Activated CD4-positive, alpha-beta T cell treated with anti-CD3 and anti-CD28 coated beads, Interleukin-2, amount 50 U/mL, for 24 hours (primary cell): ENCODE results near the gene FAM25C.
"Not testable (repeated sequence)": the region's sequence is repeated elsewhere in the genome, so short reads cannot be mapped to it uniquely, and the experiment has no call there.

Experiments
- DNase-seq, 2 donors: peaks; one replicate each; pipeline ENCODE4 v3.0.0-alpha.2; 2020; ENCODE audit warnings: low read depth in 1 of 2, low spot score in 1 of 2

FAM25C gene

DNA sequence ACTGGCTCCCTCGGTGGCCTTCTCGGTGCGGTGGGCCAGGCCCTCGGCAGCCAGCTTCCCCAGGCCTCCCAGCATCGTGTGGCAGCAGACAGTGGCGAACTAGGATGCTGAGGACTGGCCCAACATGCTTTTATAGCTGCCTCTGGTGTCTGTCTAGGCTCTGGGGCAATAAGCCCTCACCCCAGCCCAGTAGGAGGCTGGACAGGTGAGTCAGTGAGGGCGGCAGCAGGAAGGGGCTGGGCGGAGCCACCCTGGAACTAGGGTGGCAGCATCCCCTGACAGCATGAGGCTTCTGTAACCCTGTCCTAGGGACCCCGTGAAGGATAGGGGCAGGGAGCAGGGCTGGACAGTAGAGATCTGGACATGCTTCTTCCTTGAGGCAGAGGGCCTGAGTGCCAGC is at the start of gene FAM25C:
TSS of gene FAM25C (minus strand) at position 101 of the 400 bp plus-strand sequence. CDS start at position 75, 26 bp downstream.
- DNase-seq = not testable (repeated sequence)

DNA sequence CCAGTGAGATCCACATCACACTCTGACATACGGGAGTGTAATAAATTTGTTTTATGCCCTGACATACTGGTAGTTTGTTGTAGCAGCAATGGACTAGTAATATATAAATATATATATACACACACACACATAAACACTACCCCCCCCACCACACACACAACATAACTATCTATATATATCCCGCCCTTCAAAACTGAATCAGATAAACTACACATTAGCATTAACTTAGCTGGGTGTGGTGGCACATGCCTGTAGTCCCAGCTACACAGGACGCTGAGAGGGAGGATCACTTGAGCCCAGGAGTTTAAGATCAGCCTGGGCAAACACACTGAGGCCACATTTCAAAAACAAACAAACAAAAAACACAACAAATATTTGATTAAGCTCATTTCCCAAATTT is 45.0 kb upstream of the FAM25C start:
- DNase-seq = not testable (repeated sequence)

- DNase-seq = not testable (repeated sequence)
Observed at GRCh38 chr10:48031390-48031789, 31.8 kb upstream of the FAM25C start.

- not testable (repeated sequence) for DNase-seq
Observed at GRCh38 chr10:48002306-48002705, 2.7 kb upstream of the FAM25C start.

DNA sequence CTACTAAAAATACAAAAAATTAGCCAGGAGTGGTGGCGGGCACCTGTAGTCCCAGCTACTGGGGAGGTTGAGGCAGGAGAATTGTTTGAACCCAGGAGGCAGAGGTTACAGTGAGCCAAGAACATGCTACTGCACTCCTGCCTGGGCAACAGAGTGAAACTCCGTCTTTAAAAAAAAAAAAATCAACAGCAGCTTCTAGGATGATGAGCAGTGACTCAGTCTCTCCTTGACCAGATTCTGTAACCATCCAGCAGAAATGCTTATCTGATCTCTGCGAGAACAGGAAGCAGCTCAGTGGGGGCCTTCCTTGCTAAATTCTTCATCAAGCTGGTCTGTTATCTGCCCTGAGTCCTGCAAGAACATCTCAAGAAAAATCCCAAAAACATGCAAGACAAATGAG is 5.5 kb downstream of the FAM25C start:
- DNase-seq = not testable (repeated sequence)

DNA sequence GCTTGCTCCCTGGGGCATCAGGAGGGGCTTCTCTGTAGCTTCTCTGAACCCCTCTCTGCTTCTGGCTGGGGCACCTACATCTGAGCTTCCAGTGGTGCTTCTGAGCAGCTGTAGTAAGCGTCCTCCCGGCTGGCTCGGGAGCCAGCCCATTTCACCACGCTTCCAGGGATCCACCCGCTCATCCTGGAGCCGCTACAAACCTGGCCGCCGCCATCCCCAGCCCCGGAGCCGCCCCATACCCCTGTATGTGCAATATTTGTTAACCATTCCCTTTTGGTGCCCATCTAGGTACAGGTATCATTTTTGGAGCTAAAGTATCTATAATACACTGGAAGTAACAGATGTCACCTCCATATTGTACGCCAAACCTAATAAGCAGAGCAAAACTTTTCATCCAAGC is 7.0 kb downstream of the FAM25C start:
- DNase-seq = not testable (repeated sequence)

DNA sequence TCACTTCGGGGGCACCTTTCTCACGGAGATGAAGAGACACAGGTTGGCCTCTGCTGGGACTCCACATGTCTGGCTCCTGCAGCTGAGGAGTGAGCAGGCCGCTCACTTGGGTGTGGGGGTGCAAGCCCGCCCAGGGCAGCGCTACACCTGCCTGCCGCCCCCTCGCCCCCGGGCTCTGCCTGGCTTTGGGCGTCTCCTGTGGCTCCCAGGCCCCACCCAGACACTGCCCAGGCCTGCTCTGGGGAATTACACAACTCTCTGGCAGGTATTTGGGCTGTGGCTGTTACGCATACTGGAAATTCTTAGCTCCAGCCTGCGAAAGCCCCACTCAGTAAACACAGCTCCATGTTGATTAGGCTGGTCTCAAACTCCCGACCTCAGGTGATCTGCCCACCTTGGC is 7.9 kb downstream of the FAM25C start:
- not testable (repeated sequence) for DNase-seq

DNA sequence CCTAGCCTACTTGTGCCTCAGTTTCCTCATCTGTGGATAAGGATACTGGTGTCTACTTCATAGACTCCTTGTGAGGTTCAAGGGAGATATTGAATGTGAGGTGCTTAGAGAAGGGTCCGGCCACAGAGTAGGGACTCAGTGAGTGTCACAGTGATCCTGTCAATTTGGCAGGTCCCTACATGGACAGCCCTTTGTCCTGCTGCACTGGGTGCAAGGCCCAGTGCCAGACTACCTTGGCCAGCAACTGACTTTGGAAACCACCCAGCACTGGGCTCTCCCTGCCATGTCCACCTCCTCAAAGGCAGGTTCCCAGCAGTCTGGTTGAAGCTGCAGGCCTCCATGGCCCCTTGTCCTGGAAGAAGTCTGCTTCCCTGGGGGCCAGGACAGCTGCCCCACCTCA is 9.5 kb downstream of the FAM25C start:
- not testable (repeated sequence) for DNase-seq

DNA sequence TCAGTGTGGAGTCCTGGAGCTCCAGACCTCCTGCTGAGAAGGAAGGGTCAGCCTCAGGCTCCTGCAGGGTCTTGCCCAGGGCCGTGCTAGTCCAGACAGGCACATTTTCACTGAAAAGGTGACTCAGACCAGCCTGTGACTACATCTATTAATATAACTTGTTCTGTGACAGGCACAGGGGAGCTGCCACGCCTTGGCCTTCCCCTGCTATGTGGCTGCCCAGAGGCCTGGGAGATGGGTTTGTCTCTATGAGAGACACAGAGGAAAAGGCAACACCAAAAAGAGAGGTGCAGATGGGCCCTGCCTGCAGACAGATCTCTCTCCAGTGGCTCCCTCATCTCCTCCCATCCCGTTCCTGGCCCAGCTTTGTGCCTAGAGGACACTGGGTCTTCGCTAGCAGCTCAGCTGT is 10.0 kb downstream of the FAM25C start:
- not testable (repeated sequence) for DNase-seq

DNA sequence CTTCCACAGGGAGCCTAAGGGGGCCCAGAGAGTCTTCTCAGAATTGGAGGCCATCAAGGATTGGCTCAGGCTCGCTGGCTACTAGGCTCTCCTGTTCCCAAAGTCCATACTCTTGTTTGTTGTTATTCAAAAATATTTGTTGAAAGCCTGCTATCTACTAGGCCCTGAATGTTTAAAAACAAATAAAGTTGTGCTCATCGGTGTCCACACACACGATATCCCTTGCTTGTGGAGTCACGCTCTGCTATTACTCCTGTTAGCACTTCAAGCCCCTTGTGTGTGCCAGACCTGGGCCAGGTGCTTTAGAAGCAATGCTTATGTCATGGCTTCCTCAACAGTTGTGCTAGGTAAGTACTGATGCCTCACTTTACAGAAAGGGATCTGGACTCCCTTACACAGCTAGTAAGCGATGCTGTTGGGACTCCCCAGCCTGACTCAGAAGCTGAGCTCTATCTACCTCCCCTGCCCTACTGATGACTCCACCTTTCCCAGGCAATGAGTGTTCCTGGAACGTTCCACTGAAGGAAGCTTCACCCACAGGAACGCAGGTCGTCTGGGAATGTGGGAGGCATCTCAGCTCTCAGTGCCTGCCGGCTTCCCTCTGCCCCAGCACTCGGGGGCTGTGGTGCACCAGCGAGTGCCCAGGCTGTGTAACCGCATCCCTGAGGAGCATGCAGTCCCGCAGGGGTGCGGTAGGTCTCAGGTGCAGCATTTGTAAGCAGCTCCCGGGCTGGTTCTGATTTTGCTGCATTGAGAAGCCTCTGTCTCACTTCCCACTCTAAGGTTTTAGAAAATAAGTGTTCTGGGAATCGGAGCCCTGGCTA is 10.7 kb downstream of the FAM25C start:
- DNase-seq = not testable (repeated sequence)

DNA sequence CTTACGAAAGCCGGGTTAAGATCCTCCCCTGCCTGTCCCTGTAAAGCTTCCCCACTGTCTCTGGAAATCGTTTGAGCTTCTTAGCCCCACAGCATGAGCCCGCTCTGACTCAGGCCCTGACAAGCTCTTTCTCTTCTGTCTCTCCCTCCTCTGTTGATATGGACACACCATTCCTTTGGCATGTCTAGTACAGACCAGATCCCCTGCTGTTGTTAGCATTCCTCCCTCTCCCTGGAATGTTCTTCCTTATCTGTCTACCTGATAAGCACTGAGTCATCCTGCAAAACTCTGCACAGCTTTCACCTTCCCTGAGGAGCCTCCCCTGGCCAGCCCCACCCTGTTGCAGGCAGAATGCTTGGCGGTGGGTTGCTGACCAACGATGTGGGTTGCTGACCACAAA is 11.6 kb downstream of the FAM25C start:
- not testable (repeated sequence) for DNase-seq

DNA sequence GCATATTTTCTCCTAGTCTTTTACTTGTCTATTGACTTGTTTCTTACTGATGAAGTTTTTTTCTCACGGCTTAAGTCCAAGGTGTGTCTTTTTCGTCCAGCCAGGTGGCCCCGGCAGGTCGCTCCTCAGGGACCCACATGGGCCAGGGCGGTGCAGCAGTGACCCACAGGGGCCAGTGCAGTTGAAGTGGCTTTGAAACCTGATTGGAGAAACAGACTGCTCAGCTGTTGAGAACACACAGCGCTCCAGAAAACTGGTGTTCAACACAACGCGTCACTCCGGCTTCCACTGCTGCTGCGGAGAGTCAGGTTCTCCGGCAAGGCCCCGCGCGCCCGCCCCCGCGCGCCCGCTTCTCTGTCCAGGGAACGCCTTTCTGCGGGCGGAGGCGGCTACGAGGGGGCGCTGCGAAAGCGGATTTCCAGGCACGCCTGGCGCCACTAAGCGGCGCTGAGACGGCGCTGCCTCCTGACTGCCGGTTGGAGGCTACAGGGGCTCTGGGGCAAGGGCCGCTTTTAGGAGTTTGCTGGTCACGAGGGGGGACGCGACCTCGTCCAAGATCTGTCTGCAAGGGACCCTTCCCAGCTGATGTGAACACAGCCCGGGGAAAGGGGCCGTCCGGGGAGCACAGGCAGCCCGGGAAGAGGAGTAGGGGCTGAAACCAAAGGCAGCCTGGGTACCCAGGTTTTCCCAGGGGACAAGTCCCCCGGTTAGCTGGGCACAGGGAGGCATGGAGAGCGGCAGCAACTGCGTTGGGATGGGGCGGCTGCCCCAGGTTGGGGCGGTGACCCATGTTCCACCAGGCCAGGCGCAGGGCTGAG is 13.0 kb downstream of the FAM25C start:
- DNase-seq = not testable (repeated sequence)

GRCh38 chr10:47975409-47975808 is 24.2 kb downstream of the FAM25C start:
- DNase-seq = not testable (repeated sequence)

GRCh38 chr10:47973131-47973530 is 26.5 kb downstream of the FAM25C start:
- not testable (repeated sequence) for DNase-seq

GRCh38 chr10:47972077-47972476 is 27.5 kb downstream of the FAM25C start:
- DNase-seq = not testable (repeated sequence)

DNA sequence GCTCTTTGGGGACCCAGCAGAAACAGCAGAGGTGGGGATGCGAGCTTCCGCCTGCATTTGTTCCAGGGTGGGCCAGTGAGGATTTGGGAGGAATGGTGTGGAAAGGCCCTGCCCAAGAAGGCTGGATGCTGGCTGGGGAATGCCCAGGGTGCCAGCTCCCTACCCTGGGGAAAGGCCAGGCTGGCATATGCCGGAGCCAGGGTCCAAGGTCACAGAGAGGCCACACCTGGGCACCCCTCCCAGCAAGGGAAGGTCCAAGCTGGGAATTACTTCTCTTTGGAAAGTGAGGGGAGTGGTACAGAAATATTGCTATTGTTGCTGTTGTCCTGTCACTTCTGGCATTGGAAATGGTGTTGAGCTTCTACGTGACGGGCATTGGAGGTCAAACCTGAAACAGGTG is 28.0 kb downstream of the FAM25C start:
- not testable (repeated sequence) for DNase-seq

DNA sequence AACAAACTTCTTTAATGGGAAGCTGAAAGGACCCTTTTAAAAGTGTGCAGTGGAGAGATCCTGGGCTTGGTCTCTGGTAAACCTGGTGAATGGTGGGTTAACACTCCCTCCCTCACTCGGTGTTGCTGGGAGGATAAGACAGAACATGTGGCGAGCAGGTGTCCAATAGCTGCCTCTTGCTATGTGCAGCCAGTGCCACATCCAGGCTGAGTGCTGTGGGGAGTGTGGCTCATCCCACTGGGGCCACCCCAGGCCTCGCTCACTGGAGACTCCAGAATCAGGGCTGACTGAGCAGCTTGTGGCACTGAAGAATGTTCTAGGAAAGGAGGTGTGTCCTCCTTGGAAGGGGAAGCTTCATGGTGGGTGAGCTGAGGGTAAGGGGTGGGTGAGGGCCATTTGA is 29.5 kb downstream of the FAM25C start:
- DNase-seq = not testable (repeated sequence)

DNA sequence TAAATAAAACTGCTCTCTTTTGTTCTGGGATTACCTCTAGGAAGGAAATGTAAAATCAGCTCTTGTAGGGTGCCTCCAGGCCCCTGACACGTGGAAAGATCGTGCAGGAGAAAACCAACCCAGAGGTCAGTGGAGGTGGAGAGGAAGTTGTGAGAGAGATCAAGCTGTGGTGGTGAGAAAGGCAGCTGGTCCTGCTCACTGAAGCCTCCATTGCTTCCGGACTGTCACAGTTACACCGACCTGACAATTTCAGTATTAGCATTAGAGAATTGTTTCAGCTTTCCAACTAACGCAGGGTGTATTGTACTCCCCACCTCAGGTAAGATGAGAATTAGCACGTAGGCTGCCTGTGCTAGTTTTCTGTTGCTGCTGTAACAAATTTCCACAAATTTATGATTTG is 30.6 kb downstream of the FAM25C start:
- DNase-seq = not testable (repeated sequence)

GRCh38 chr10:47964280-47965063 is 35.1 kb downstream of the FAM25C start:
- DNase-seq = not testable (repeated sequence)

DNA sequence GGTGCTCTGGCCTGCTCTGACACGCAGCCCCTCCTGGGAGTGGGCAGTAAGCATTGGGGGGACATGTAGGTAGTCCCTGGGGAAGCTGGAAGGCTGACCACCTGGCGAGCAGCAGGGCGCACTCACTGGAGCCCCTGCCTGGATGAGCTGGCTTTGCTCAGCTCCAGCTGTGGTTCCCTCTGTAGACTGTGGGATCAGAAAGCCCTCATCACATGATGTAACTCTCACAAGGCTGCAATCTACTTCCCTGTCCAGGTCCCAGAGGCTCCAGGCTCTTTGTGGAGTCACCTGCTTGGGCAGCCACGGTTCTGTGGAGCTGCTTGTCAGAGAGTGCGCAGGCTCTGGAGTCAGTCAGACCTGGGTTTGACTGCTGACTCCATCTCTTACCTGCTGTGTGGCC is 36.8 kb downstream of the FAM25C start:
- DNase-seq = not testable (repeated sequence)

GRCh38 chr10:47960699-47961098 is 38.9 kb downstream of the FAM25C start:
- not testable (repeated sequence) for DNase-seq
